Measurements from ENCODE around the gene SLC26A1. TPM values are rescaled to one million over a fixed set of nuclear protein-coding genes. Genes with fewer than 3 reads are reported as not detected.

SLC26A1 gene
- total RNA-seq (1 to 10 TPM in 1 of 2 donors, under 1 TPM in 1; 0.99 to 2.0 TPM), polyA plus RNA-seq (ENCODE audit: insufficient read depth, low read depth, low replicate concordance) (0.51 TPM)
- long read RNA-seq, donor 1, partial matches to known transcripts, result 0 of 6 reads
- long read RNA-seq, donor 1, other reads (novel, unspliced or antisense), result 5 of 6 reads
- long read RNA-seq, donor 2, result 0 reads

GRCh38 chr4:993111-994029 lies at the start of gene SLC26A1:
SLC26A1 (minus strand) TSS chr4:993404; CDS start chr4:991703, 1,701 bp downstream.
- intact Hi-C loops (cut with DNase I; ENCODE audit: low total_unique reads), result no loop called here
- Histone ChIP-seq H3K9me3 (no peaks in the 10 kb centered on the region), H3K4me1 (peaks cover 7% of the 10 kb centered on the region), H3K4me3 (no peak within 1 kb of the TSS), H3K27ac (no peak within 1 kb of the TSS), H3K36me3 (ENCODE audit: low read depth, missing control alignments) (no peaks in the 10 kb centered on the region), H3K27me3 (no peaks in the 10 kb centered on the region)
- DNase-seq, result no peak
- TF ChIP-seq CTCF (IDR thresholded peaks at IDR 0.05) (no peak), POLR2A (IDR thresholded peaks at IDR 0.05) (no peak)
- 85 to 89% methylated on average over 16 to 36 of the region's 37 CpGs for WGBS, 2 donors

- H3K4me3 ChIP-seq, result no peak overlapping the region
- H3K9me3 ChIP-seq, result no peaks in the 10 kb centered on the region
- no peaks in the 10 kb centered on the region for H3K36me3 ChIP-seq (ENCODE audit: low read depth, missing control alignments)
- no peak for TF ChIP-seq CTCF (IDR thresholded peaks at IDR 0.05)
- TF ChIP-seq POLR2A (IDR thresholded peaks at IDR 0.05), result no peak
- H3K4me1 ChIP-seq, result peaks cover 18% of the 10 kb centered on the region
- 67 to 76% methylated on average over 17 of the region's 17 CpGs for WGBS, 2 donors
- no peaks in the 10 kb centered on the region for H3K27me3 ChIP-seq
- intact Hi-C loops (cut with DNase I; ENCODE audit: low total_unique reads), result no loop called here
- DNase-seq, result no peak
- no peak overlapping the region for H3K27ac ChIP-seq
These were observed 49.3 kb upstream of the SLC26A1 start for GRCh38 chr4:1042352-1043055.

- intact Hi-C loops (cut with DNase I; ENCODE audit: low total_unique reads), result no loop called here
- 42 to 51% methylated on average over 7 to 8 of the region's 8 CpGs for WGBS, 2 donors
- Histone ChIP-seq H3K9me3 (no peaks in the 10 kb centered on the region), H3K27ac (no peak overlapping the region), H3K36me3 (ENCODE audit: low read depth, missing control alignments) (no peaks in the 10 kb centered on the region), H3K27me3 (no peaks in the 10 kb centered on the region), H3K4me3 (no peak overlapping the region), H3K4me1 (peaks cover 16% of the 10 kb centered on the region)
- TF ChIP-seq POLR2A (IDR thresholded peaks at IDR 0.05) (no peak), CTCF (IDR thresholded peaks at IDR 0.05) (no peak)
- no peak for DNase-seq
These were observed 48.7 kb upstream of the SLC26A1 start for GRCh38 chr4:1041936-1042330.

- Histone ChIP-seq H3K36me3 (ENCODE audit: low read depth, missing control alignments) (no peaks in the 10 kb centered on the region), H3K27me3 (no peaks in the 10 kb centered on the region), H3K4me1 (peaks cover 15% of the 10 kb centered on the region), H3K27ac (no peak overlapping the region), H3K9me3 (no peaks in the 10 kb centered on the region), H3K4me3 (no peak overlapping the region)
- DNase-seq, result no peak
- no peak for TF ChIP-seq POLR2A (IDR thresholded peaks at IDR 0.05)
- TF ChIP-seq CTCF (IDR thresholded peaks at IDR 0.05), result no peak
- WGBS, 2 donors, result 22 to 39% methylated on average over 16 to 36 of the region's 36 CpGs
- intact Hi-C loops (cut with DNase I; ENCODE audit: low total_unique reads), result no loop called here
These were observed 48.1 kb upstream of the SLC26A1 start for GRCh38 chr4:1041147-1041935.
